GM08714 (cell line): Measurements from ENCODE around the gene PLA2R1.

ENCODE experiments used
- H3K4me3 ChIP-seq: fragments of 200-500 bp; sonication (Bioruptor generic); 2 replicates; pipeline ENCODE4 v1.5.1; 2014; ENCODE audit warnings: mild to moderate bottlenecking, low read length, inconsistent platforms
- ZNF274 ChIP-seq: IDR thresholded peaks from 2 replicates; pipeline ENCODE4 v1.6.1; 2012; ENCODE audit warnings: mild to moderate bottlenecking, low read depth, low read length

Gene PLA2R1

DNA sequence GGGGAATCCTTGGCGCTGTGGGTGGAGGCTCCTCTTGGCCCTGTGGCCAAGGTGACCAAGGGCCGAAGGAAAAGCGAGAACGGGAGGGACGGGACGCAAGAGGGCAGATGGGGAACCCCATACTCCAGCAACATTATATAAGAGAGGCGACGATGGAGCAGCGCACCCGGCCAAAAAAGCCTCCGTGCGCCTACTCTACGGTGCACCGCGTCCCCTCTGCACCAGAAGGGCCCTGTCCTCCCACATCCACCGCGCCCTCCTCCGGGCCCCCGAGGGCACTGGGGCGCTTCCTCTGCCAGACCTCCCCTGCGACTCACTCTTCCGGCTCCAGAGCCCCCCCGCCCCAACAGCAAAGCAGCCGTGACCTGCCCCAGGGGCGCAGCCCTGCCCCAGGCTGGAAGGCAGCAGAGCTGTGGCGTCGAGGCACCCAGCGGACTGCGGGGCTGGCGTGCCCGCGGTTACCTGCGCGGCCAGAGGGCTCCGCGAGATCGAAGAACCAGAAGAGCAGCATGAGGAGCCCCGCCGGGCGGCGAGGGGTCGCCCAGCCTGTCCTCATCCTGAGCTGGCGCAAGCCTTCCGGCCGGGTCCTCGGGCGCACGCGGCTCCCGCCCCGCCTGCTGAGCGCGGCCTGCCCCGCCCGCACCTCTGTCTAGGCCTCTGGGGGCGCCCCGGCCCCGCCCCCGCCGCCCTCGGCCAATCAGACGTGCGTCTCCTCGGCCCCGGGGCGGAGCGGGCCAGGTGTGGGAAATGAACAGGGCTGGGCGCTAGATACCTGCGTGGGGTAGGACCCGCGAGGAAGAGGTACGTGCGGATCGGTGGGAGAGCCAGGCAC lies 158.1 kb downstream of the PLA2R1 start, which contains the start of gene LY75:
TSS of gene LY75 (minus strand) at position 630 of the 832 bp plus-strand sequence.
- H3K4me3 ChIP-seq = peak within 1 kb of the TSS; percentile 71
- TF ChIP-seq ZNF274 = no peak

GRCh38 chr2:159903443-159904126 lies 158.8 kb downstream of the PLA2R1 start:
- peak overlapping the region; percentile 71 for H3K4me3 ChIP-seq
- no peak for TF ChIP-seq ZNF274

GRCh38 chr2:159902722-159903121 lies 159.7 kb downstream of the PLA2R1 start:
- peak overlapping the region; percentile 71 for H3K4me3 ChIP-seq
- TF ChIP-seq ZNF274 = no peak

DNA sequence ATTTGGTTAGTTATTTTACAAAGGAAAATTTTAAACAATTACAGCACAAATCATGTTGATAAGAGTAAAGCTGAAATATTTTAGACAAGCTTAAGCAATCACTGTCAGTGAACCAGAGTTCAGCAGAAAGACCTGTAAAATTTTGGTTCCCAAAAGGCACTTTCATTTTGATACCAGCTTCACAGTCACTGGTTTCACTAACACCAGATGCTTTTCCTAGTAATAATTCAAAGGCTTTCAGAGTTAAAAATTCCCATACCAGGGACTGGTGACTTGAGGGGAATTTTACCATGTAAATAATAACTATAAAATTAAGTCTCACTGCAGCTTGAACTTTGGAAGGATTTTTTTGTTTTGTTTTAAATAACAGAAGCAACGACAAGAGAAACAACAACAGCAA lies 162.1 kb downstream of the PLA2R1 start:
- TF ChIP-seq ZNF274 = no peak

GRCh38 chr2:159898441-159898840 lies 164.0 kb downstream of the PLA2R1 start:
- no peak overlapping the region for H3K4me3 ChIP-seq
- TF ChIP-seq ZNF274 = no peak

More for the DNA sequence above, 162.1 kb downstream of the PLA2R1 start:
- peak overlapping the region; percentile 33; the same call in 1 of the 2 replicates for H3K4me3 ChIP-seq

GRCh38 chr2:159897720-159898119 lies 164.7 kb downstream of the PLA2R1 start:
- no peak for TF ChIP-seq ZNF274
- no peak overlapping the region; the same call in 1 of the 2 replicates for H3K4me3 ChIP-seq

DNA sequence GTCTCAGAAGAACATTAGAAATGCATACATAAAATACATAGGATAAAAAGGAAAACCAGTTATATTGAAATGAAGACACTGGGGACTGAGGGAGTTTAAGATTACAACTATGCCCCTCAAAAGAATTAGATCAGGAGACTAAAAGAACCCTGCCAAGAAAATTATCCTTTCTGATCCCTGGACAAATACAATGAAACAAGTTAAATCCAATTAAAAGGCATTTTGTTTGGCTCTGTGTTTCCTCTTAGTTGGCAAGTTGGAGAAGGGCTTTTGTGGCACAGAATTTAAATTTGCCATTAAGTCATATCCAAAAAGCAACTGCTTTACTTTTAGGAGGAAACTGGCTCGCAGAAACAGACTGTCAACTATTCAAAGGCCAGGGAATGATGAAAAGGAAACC lies 165.3 kb downstream of the PLA2R1 start:
- H3K4me3 ChIP-seq = no peak overlapping the region; the same call in none of the 2 replicates
- TF ChIP-seq ZNF274 = no peak

DNA sequence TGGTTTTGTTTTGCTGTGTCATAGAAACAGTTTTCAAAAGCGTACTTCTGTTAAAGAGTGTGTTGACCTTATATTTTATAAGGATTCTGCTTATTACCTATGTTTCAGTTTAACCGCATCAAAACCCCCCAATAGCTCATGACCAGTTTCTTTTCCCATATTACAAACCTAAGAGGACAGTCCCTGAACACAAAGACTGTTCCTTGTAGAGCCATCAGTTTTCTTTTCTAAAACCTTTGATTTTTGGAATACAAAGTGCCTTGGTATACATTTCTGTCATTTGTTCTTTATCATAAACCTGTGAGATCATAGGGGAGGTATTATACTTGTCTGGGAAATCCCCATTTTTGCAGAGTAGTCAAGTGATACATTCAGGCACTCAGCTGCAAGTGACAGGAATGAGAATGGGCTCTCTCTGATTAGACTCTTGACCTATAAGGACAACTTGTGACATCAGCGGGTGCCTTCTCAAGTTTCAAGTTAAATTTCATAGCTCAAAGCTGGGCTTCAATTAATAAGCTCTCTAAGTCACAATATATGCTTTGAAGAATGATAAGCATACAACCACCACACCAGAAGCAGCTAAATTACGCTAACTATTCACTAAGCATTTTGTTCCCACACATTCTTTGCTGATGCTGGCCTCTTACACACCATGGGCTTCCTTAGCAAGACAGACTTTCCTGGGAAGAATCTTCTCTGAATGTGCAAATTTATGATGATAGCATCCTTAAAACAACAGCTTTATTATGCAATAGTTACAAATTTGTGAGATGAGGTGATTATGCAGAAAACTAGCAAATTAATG lies 167.0 kb downstream of the PLA2R1 start:
- TF ChIP-seq ZNF274 = no peak
- no peak overlapping the region for H3K4me3 ChIP-seq

GRCh38 chr2:159894145-159894838 lies 168.1 kb downstream of the PLA2R1 start:
- peak overlapping the region; percentile 23; the same call in 1 of the 2 replicates for H3K4me3 ChIP-seq
- TF ChIP-seq ZNF274 = no peak

DNA sequence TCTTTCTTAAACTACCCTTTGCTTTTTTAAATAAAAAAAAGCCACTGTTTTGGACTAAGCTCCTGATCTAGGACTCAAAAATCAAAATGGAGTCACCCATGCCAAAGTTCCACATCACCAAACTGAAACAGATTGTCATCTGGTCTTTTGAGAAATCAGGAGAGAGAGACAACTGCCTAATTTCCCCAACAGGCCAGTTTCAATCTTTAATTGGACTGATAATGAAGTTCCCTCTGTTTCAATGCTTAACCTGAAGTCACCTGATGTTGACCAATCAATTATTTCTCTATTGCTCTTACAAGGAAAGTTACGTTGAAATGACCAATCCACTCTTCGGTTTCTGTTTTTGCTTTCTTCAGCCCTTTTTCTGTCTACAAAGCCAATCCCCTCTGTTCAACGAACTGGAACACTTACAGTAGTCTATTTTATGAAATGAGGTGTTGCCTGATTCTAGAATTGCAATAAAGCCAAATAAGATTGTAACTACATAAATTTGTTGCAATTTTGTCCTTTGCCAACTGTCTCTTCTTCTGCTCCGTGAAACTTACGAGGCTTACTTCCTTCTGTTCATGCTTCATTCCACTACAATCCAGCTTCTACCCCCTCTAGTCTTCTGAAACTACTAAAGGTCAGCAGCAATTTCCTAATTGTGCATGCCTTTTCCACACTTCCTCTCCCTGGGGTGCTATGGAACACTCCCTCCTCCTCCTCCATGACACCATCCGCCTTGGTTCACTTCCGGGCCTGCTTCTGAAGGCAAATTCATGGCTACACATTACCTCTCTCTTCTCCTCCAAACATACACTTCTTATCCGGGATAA lies 169.2 kb downstream of the PLA2R1 start:
- peak overlapping the region; percentile 36; the same call in 1 of the 2 replicates for H3K4me3 ChIP-seq
- TF ChIP-seq ZNF274 = no peak

DNA sequence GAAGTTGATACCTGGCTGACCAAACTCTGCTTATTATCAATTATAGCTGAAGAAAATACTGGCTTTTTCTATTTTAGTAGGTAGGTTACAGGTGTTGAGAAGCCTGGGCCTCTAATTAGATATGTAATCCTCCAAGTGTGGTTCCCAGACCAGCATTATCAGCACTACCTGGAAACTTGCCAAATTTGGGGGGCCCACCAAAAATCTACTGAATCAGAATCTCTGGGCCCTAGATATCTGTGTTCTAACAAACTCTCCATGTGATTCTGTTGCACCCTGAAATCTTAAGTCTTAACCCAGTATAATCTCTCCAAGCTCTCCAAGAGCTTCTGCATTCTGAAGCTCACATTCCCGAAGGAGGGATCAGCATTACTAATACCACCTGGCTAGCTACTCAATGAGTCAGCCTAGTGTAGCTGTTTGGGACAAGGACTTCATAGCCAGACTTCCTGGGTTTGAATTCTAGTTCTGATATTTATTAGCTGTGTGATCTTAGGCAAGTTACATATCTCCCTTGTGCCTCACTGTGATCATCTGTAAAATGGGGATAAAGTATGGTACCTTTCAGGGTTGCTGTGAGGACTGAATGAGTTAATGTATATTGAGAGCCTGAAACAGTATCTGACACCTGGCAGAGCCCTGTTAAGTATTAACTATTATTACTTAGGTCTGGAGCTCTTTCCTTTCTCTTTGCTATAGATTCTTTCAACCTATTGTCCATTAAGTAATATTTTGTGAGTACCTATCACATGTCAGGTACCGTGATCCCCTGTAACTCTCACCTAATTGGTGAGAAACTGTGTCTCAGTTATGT lies 170.3 kb downstream of the PLA2R1 start:
- no peak for TF ChIP-seq ZNF274
- peak overlapping the region; percentile 40; the same call in 1 of the 2 replicates for H3K4me3 ChIP-seq

GRCh38 chr2:159891267-159891588 lies 171.2 kb downstream of the PLA2R1 start:
- no peak for TF ChIP-seq ZNF274
- H3K4me3 ChIP-seq = no peak overlapping the region
